Mesenchymal stem cell (in vitro differentiated cells and primary cell): ENCODE results near the gene DAD1.
A peak's percentile ranks its signal among the peaks of the same experiment; 100 is the strongest.

ENCODE experiments used
- DNase-seq: peaks from one replicate; pipeline ENCODE4 v3.0.0-alpha.2; 2013
- H2AFZ ChIP-seq: one replicate; pipeline ENCODE4 v1.6.1; 2013; ENCODE audit warnings: low read depth, mild to moderate bottlenecking, control low read depth, inconsistent platforms, low read length, moderate library complexity
- H2AK5ac ChIP-seq: 2 replicates; pipeline ENCODE4 v1.6.1; 2013; ENCODE audit warnings: low read length, moderate library complexity, mild to moderate bottlenecking, inconsistent platforms; ENCODE audit not compliant: severe bottlenecking
- H2BK120ac ChIP-seq: one replicate; pipeline ENCODE4 v1.6.1; 2013; ENCODE audit warnings: low read depth, mild to moderate bottlenecking, inconsistent platforms, low read length, moderate library complexity
- H2BK12ac ChIP-seq, 2 experiments: one replicate each; pipeline ENCODE4 v1.6.1; 2013; ENCODE audit warnings: inconsistent platforms in 2 of 2, low read length in 2 of 2, mild to moderate bottlenecking in 2 of 2, moderate library complexity in 2 of 2, control low read depth in 1 of 2
- H2BK15ac ChIP-seq: one replicate; pipeline ENCODE4 v1.6.1; 2013; ENCODE audit warnings: mild to moderate bottlenecking, low read depth, inconsistent platforms; ENCODE audit not compliant: poor library complexity, severe bottlenecking
- H2BK5ac ChIP-seq: 2 replicates; pipeline ENCODE4 v1.6.1; 2013; ENCODE audit warnings: low read depth, mild to moderate bottlenecking, low read length, control low read depth, inconsistent platforms; ENCODE audit not compliant: poor library complexity, severe bottlenecking
- H3K14ac ChIP-seq, 2 experiments: one replicate each; pipeline ENCODE4 v1.6.1; 2013; ENCODE audit warnings: inconsistent platforms in 2 of 2, low read length in 2 of 2, control low read depth in 1 of 2, mild to moderate bottlenecking in 1 of 2, moderate library complexity in 1 of 2
- H3K18ac ChIP-seq, 2 experiments: one replicate each; pipeline ENCODE4 v1.6.1; 2013; ENCODE audit warnings: inconsistent platforms in 2 of 2, low read length in 2 of 2, control low read depth in 1 of 2, low read depth in 1 of 2, mild to moderate bottlenecking in 1 of 2
- H3K23ac ChIP-seq, 2 experiments: one replicate each; pipeline ENCODE4 v1.6.1; 2013; ENCODE audit warnings: inconsistent platforms in 2 of 2, low read length in 2 of 2, mild to moderate bottlenecking in 2 of 2, moderate library complexity in 2 of 2, control low read depth in 1 of 2
- H3K27ac ChIP-seq: 2 replicates; pipeline ENCODE4 v1.5.1; 2013; ENCODE audit warnings: mild to moderate bottlenecking, moderate library complexity, low read length, control low read depth, inconsistent platforms; ENCODE audit not compliant: poor library complexity, severe bottlenecking
- H3K27me3 ChIP-seq, 2 experiments: 2 replicates each; pipeline versions ENCODE4 v1.6.1 to v1.7.0; 2013; ENCODE audit warnings: low read length in 2 of 2, mild to moderate bottlenecking in 2 of 2, moderate library complexity in 2 of 2, control low read depth in 1 of 2, inconsistent platforms in 1 of 2; ENCODE audit not compliant: control insufficient read depth in 1 of 2, insufficient read depth in 1 of 2
- H3K36me3 ChIP-seq, 2 experiments: 2 replicates each; pipeline versions ENCODE4 v1.6.1 to v1.7.0; 2013; ENCODE audit warnings: low read length in 2 of 2, control low read depth in 1 of 2, inconsistent platforms in 1 of 2, low read depth in 1 of 2, mild to moderate bottlenecking in 1 of 2; ENCODE audit not compliant: insufficient read depth in 2 of 2, control insufficient read depth in 1 of 2
- H3K4ac ChIP-seq, 2 experiments: one replicate each; pipeline ENCODE4 v1.6.1; 2013; ENCODE audit warnings: inconsistent platforms in 2 of 2, low read length in 2 of 2, mild to moderate bottlenecking in 2 of 2, moderate library complexity in 2 of 2, control low read depth in 1 of 2, low read depth in 1 of 2
- H3K4me1 ChIP-seq: 2 replicates; pipeline ENCODE4 v1.6.1; 2013; ENCODE audit warnings: low read depth, low read length, control low read depth; ENCODE audit not compliant: control insufficient read depth, insufficient read depth
- H3K4me2 ChIP-seq: 2 replicates; pipeline ENCODE4 v1.6.1; 2013; ENCODE audit warnings: low read length, mild to moderate bottlenecking, inconsistent platforms; ENCODE audit not compliant: poor library complexity, severe bottlenecking
- H3K4me3 ChIP-seq, 2 experiments: 2 replicates each; pipeline versions ENCODE4 v1.5.1 to v1.7.0; 2013; ENCODE audit warnings: low read length in 2 of 2, mild to moderate bottlenecking in 2 of 2, control low read depth in 1 of 2, low read depth in 1 of 2; ENCODE audit not compliant: insufficient read depth in 1 of 2
- H3K79me1 ChIP-seq: replicated peaks from 2 replicates; pipeline ENCODE4 v1.6.1; 2013; ENCODE audit warnings: mild to moderate bottlenecking, control low read depth, low read length, inconsistent platforms; ENCODE audit not compliant: poor library complexity, severe bottlenecking
- H3K9ac ChIP-seq: 2 replicates; pipeline ENCODE4 v1.7.0; 2013; ENCODE audit warnings: mild to moderate bottlenecking, low read length, moderate library complexity
- H3K9me3 ChIP-seq: 2 replicates; pipeline ENCODE4 v1.7.0; 2013; ENCODE audit warnings: mild to moderate bottlenecking, low read length; ENCODE audit not compliant: control insufficient read depth
- H4K8ac ChIP-seq: one replicate; pipeline ENCODE4 v1.6.1; 2013; ENCODE audit warnings: inconsistent platforms, mild to moderate bottlenecking, low read length, moderate library complexity
- H4K91ac ChIP-seq: one replicate; pipeline ENCODE4 v1.6.1; 2013; ENCODE audit warnings: mild to moderate bottlenecking, low read length, inconsistent platforms
- WGBS: methylation state at CpG from one replicate; pipeline ENCODE4 v1.1.7; 2013; ENCODE audit warnings: mixed read lengths; 5-methylcytosine and 5-hydroxymethylcytosine counted together

The DAD1 gene

DNA sequence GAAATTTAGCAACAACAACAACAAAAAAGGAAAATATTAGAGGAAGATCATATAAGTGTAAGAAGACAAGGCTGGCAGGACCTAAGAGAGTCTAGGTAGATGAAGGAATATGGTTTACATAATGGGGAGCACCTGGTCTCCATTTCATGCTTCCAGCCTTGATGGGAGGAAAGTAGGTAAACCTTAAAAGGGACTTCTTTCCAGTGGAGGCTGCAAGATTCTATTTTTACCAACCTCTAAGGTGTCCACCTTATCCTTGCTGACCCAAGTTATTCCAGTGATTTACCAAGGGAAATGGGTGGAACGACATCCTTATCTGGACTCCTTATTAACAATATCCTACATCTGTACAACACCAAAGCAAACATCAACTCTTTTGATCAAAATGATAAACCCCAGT is 30.0 kb downstream of the DAD1 start:
- Histone ChIP-seq H4K8ac (no peak overlapping the region), H3K36me3 (peaks cover 16 to 20% of the 10 kb centered on the region in 2 experiments), H2BK5ac (no peak overlapping the region), H3K23ac (no peak overlapping the region), H2AFZ (no peak overlapping the region), H3K4me3 (no peak overlapping the region), H3K79me1 (peaks cover 4% of the 10 kb centered on the region), H3K4ac (peak overlapping the region in 1 of 2 experiments; percentile 6), H2BK12ac (no peak overlapping the region), H2BK15ac (no peak overlapping the region), H3K4me1 (peaks cover 27% of the 10 kb centered on the region), H3K14ac (no peak overlapping the region), H3K18ac (no peak overlapping the region), H3K9ac (no peak overlapping the region), H3K27ac (no peak overlapping the region), H2AK5ac (no peak overlapping the region), H4K91ac (no peak overlapping the region), H3K9me3 (no peaks in the 10 kb centered on the region), H3K4me2 (no peak overlapping the region), H2BK120ac (no peak overlapping the region), H3K27me3 (no peaks in the 10 kb centered on the region)
- no peak for DNase-seq
- 97% methylated on average over 1 of the region's 1 CpG for WGBS

DNA sequence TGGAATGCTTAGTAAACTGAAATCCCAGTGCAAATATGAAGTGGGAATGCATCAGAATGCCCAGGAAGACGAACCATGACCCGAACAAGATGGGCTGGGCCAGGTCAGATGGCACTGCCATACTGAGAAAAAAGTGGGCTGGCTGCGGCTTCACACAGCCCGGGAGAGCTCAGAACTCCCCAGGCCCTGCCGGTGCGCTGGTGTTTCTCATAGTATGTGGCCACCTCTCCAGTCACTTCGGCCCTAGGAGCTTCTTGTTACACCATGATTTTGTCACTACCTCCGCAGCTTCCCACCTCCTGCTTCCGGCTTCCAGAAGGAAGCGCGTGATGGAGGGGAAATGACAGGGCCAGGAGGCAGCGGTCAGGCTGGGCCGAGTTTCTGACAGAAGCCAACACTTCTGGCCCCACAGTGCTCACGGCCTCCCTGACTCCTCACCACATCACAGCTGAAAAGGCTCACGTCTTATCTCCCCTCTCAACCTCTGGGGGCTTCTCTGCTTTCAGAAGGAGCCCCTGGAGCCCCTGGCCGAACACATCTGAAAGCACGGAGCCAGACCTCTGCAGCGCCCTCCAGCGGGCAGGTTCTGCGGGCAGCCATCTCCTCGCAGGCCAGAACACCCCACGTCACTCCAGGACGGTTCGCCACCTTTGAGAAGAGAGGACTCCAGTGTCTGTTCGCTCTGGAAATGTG is 30.7 kb downstream of the DAD1 start:
- Histone ChIP-seq H3K27ac (peak overlapping the region; percentile 42), H2BK120ac (no peak overlapping the region), H3K4me2 (no peak overlapping the region), H3K36me3 (peaks cover 13 to 16% of the 10 kb centered on the region in 2 experiments), H4K8ac (no peak overlapping the region), H3K27me3 (no peaks in the 10 kb centered on the region), H2AK5ac (peak overlapping the region; percentile 25), H2BK12ac (peak overlapping the region in 1 of 2 experiments; percentile 80), H2BK5ac (no peak overlapping the region), H2AFZ (no peak overlapping the region), H3K18ac (peak overlapping the region in 1 of 2 experiments; percentile 40), H3K14ac (no peak overlapping the region), H3K9me3 (no peaks in the 10 kb centered on the region), H3K23ac (peak overlapping the region in 1 of 2 experiments; percentile 42), H3K79me1 (peaks cover 2% of the 10 kb centered on the region), H3K4ac (no peak overlapping the region), H4K91ac (peak overlapping the region; percentile 58), H3K4me3 (no peak overlapping the region), H3K4me1 (peaks cover 27% of the 10 kb centered on the region), H3K9ac (no peak overlapping the region), H2BK15ac (no peak overlapping the region)
- WGBS: 89% methylated on average over 25 of the region's 25 CpGs
- no peak for DNase-seq

GRCh38 chr14:22557846-22558220 is 31.2 kb downstream of the DAD1 start:
- H3K4me3 ChIP-seq: no peak overlapping the region
- H2BK5ac ChIP-seq: no peak overlapping the region
- H3K27me3 ChIP-seq: no peaks in the 10 kb centered on the region
- H3K4me1 ChIP-seq: peaks cover 27% of the 10 kb centered on the region
- no peak for DNase-seq
- H2BK12ac ChIP-seq: no peak overlapping the region
- peaks cover 9 to 16% of the 10 kb centered on the region in 2 experiments for H3K36me3 ChIP-seq
- H2AK5ac ChIP-seq: peak overlapping the region; percentile 25
- no peak overlapping the region for H3K4me2 ChIP-seq
- peaks cover 2% of the 10 kb centered on the region for H3K79me1 ChIP-seq
- H4K8ac ChIP-seq: no peak overlapping the region
- H2AFZ ChIP-seq: no peak overlapping the region
- H4K91ac ChIP-seq: no peak overlapping the region
- no peak overlapping the region for H2BK15ac ChIP-seq
- no peak overlapping the region for H3K4ac ChIP-seq
- no peak overlapping the region for H3K14ac ChIP-seq
- H3K9me3 ChIP-seq: no peaks in the 10 kb centered on the region
- WGBS: no CpG with 5 or more reads among the region's 1 CpG
- no peak overlapping the region for H2BK120ac ChIP-seq
- no peak overlapping the region for H3K18ac ChIP-seq
- peak overlapping the region; percentile 82 for H3K9ac ChIP-seq
- peak overlapping the region; percentile 42 for H3K27ac ChIP-seq
- H3K23ac ChIP-seq: no peak overlapping the region

DNA sequence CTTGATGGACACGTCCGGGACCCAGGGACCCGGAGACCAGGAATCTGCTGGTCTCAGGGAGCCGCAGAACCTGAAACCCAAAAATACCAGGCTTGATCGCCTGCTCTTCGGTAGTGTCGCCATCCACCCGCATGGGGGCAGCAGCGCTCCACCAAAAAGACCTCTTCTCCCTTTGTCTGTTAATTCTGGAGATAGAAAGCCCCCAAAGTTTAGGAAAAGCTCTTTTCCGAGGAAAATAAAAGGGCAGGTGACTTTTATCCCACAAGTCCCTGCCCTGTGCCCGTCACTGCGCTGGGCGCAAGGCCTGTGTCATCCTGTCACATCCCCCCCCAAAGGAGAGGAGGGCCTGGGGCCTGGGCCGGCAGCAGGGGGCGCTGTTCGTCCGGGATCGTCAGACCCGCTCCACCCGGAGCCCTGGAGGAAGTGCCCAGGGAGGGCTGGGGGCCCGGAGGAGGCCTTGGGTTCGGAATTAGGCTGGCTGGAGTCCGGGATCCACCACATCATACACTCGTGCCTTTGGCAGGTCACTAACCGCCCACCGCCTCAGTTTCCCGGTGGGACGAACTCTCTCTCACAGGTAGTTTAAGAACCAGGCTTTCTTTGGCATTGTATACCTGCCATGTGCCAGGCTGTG is 31.9 kb downstream of the DAD1 start:
- peak overlapping the region; percentile 60 for H2AFZ ChIP-seq
- peak overlapping the region; percentile 60 for H2AK5ac ChIP-seq
- peaks cover 2% of the 10 kb centered on the region for H3K79me1 ChIP-seq
- peak overlapping the region; percentile 36 to 77 for H3K4ac ChIP-seq
- H4K91ac ChIP-seq: peak overlapping the region; percentile 84
- peak overlapping the region; percentile 82 for H3K9ac ChIP-seq
- 17% methylated on average over 22 of the region's 28 CpGs for WGBS
- H3K27me3 ChIP-seq: peaks cover 0 to 1% of the 10 kb centered on the region in 2 experiments
- H3K9me3 ChIP-seq: no peaks in the 10 kb centered on the region
- no peak overlapping the region for H3K14ac ChIP-seq
- H3K27ac ChIP-seq: peak overlapping the region; percentile 69
- H2BK5ac ChIP-seq: no peak overlapping the region
- H3K23ac ChIP-seq: no peak overlapping the region
- H2BK15ac ChIP-seq: peak overlapping the region; percentile 70
- peak overlapping the region; percentile 72 for H3K4me2 ChIP-seq
- peak overlapping the region; percentile 30 to 64 for H3K4me3 ChIP-seq
- peaks cover 6 to 13% of the 10 kb centered on the region in 2 experiments for H3K36me3 ChIP-seq
- peak overlapping the region; percentile 90 to 99 for H2BK12ac ChIP-seq
- H3K4me1 ChIP-seq: peaks cover 29% of the 10 kb centered on the region
- peak overlapping the region; percentile 71 for H2BK120ac ChIP-seq
- peak overlapping the region; percentile 89 for H4K8ac ChIP-seq
- DNase-seq: peak; percentile 73
- H3K18ac ChIP-seq: peak overlapping the region; percentile 86 to 92
